Stomach (tissue), 9 donors: ENCODE results near the gene TYRO3. TPM values are rescaled to one million over a fixed set of nuclear protein-coding genes. Genes with fewer than 3 reads are reported as not detected.

Source experiments
- DNase-seq, 2 donors: peaks; one replicate each; pipeline versions ENCODE4 v3.0.0 to v3.0.0-alpha.2; 2013 to 2019
- H3K27ac ChIP-seq, 5 donors: fragments of 200-600 bp in 4 of 5; sonication (generic) in 4 of 5; one replicate each; pipeline ENCODE4 v1.5.1; 2013 to 2019; ENCODE audit warnings: mild to moderate bottlenecking in 1 of 5, moderate library complexity in 1 of 5
- H3K27me3 ChIP-seq, 3 donors: fragments of 200-600 bp; sonication (generic); one replicate each; pipeline ENCODE4 v1.5.1; 2017 to 2019; ENCODE audit warnings: mixed run types in 1 of 3
- H3K36me3 ChIP-seq, 4 donors: fragments of 200-600 bp; sonication (generic); 1 replicate in 3 of 4; 2 replicates in 1 of 4; pipeline ENCODE4 v1.5.1; 2016 to 2019
- H3K4me1 ChIP-seq, 4 donors: fragments of 200-600 bp; sonication (generic); one replicate each; pipeline ENCODE4 v1.5.1; 2016 to 2019
- H3K4me3 ChIP-seq, 4 donors: fragments of 200-600 bp; sonication (generic) in 3 of 4; one replicate each; pipeline ENCODE4 v1.5.1; 2016 to 2019; ENCODE audit warnings: mild to moderate bottlenecking in 1 of 4
- H3K9me3 ChIP-seq, 4 donors: fragments of 200-600 bp; sonication (generic); one replicate each; pipeline ENCODE4 v1.5.1; 2016 to 2019
- CTCF ChIP-seq, 7 experiments: fragments of 450-650 bp in 4 of 7; fragments of 200-600 bp in 3 of 7; sonication (generic) in 3 of 7; IDR thresholded peaks; one replicate each; pipeline ENCODE4 v1.5.1; 2016 to 2019; ENCODE audit warnings: antibody characterized with exemption in 7 of 7, control low read depth in 2 of 7, mild to moderate bottlenecking in 1 of 7
- EP300 ChIP-seq: sonication (generic); formaldehyde crosslinking; IDR thresholded peaks from one replicate; pipeline ENCODE4 v1.6.1; 2017; ENCODE audit warnings: antibody characterized with exemption
- POLR2A ChIP-seq, 4 donors: fragments of 450-650 bp; IDR thresholded peaks; one replicate each; pipeline ENCODE4 v1.6.1; 2016; ENCODE audit warnings: antibody characterized with exemption in 4 of 4, control low read depth in 2 of 4, mild to moderate bottlenecking in 1 of 4, moderate library complexity in 1 of 4
- POLR2AphosphoS5 ChIP-seq, 3 donors: sonication (generic); formaldehyde crosslinking; IDR thresholded peaks; one replicate each; pipeline ENCODE4 v1.6.1; 2016; ENCODE audit warnings: antibody characterized with exemption in 3 of 3
- WGBS, 5 donors: extraction: QIAGEN DNeasy Blood & Tissue Kit in 3 of 5; methylation state at CpG; one replicate each; pipeline versions ENCODE4 v1.1.5 to v1.1.7; 2013 to 2018; 5-methylcytosine and 5-hydroxymethylcytosine counted together
- intact Hi-C: fragments of 100-400 bp; cut with DNase I; formaldehyde crosslinking; loops from one replicate; pipeline ENCODE4 v1.15.1; 2023; ENCODE audit warnings: low total_unique reads
- polyA plus RNA-seq, 3 donors: library from polyadenylated mRNA; stranded (reverse); fragments of 200-250 nt; gene quantifications; one replicate each; pipeline ENCODE4 v1.2.3, GENCODE V29; 2013
- total RNA-seq, 5 donors: library from RNA; depleted of rRNA; stranded (reverse); fragments of >200 nt; gene quantifications; one replicate each; pipeline versions ENCODE4 v1.1.0 to v1.2.3, GENCODE V29; 2014 to 2016
- donor health status: healthy with polysubstance abuse.
- donor health status: Bipolar disorder and iron deficiency.
- donor health status: healthy.

The TYRO3 gene
- total and polyA plus RNA-seq, 8 donors: 0.89 to 16.9 (median 6.6) TPM

- Histone ChIP-seq H3K27ac (no peak overlapping the region), H3K36me3 (no peaks in the 10 kb centered on the region), H3K9me3 (no peaks in the 10 kb centered on the region), H3K4me3 (no peak overlapping the region), H3K4me1 (peaks cover 11 to 24% (median 16%) of the 10 kb centered on the region in 4 donors), H3K27me3 (peaks cover 0 to 2% (median 0%) of the 10 kb centered on the region in 3 donors)
- 86 to 92% (median 91%) methylated on average over 5 of the region's 5 CpGs for WGBS, 5 donors
- intact Hi-C loops: no loop called here
- no peak for TF ChIP-seq EP300
- TF ChIP-seq POLR2A (IDR thresholded peaks at IDR 0.05): no peak
- TF ChIP-seq CTCF (IDR thresholded peaks at IDR 0.05): no peak
- TF ChIP-seq POLR2AphosphoS5 (IDR thresholded peaks at IDR 0.05): no peak
- no peak for DNase-seq
Measured at GRCh38 chr15:41554343-41554742, 4.7 kb upstream of the TYRO3 start.

- Histone ChIP-seq H3K27ac (no peak overlapping the region), H3K4me1 (peaks cover 17 to 30% (median 22%) of the 10 kb centered on the region in 4 donors), H3K36me3 (no peaks in the 10 kb centered on the region), H3K9me3 (no peaks in the 10 kb centered on the region), H3K27me3 (peaks cover 0 to 8% (median 0%) of the 10 kb centered on the region in 3 donors), H3K4me3 (no peak overlapping the region)
- WGBS, 5 donors: 79 to 85% (median 81%) methylated on average over 3 of the region's 3 CpGs
- intact Hi-C loops: no loop called here
- TF ChIP-seq POLR2AphosphoS5 (IDR thresholded peaks at IDR 0.05): no peak
- TF ChIP-seq EP300: no peak
- no peak for TF ChIP-seq CTCF (IDR thresholded peaks at IDR 0.05)
- no peak for TF ChIP-seq POLR2A (IDR thresholded peaks at IDR 0.05)
- no peak for DNase-seq
Measured at GRCh38 chr15:41554915-41555314, 4.1 kb upstream of the TYRO3 start.

- no peak overlapping the region for H3K27ac ChIP-seq
- 81 to 90% (median 88%) methylated on average over 5 of the region's 5 CpGs for WGBS, 5 donors
- no peak for DNase-seq
- no peak overlapping the region for H3K4me3 ChIP-seq
- peaks cover 0 to 13% (median 0%) of the 10 kb centered on the region in 3 donors for H3K27me3 ChIP-seq
- H3K36me3 ChIP-seq: no peaks in the 10 kb centered on the region
- no peaks in the 10 kb centered on the region for H3K9me3 ChIP-seq
- no peak for TF ChIP-seq POLR2A (IDR thresholded peaks at IDR 0.05)
- TF ChIP-seq EP300: no peak
- no peak for TF ChIP-seq CTCF (IDR thresholded peaks at IDR 0.05)
- no peak for TF ChIP-seq POLR2AphosphoS5 (IDR thresholded peaks at IDR 0.05)
- H3K4me1 ChIP-seq: peaks cover 21 to 36% (median 33%) of the 10 kb centered on the region in 4 donors
- intact Hi-C loops: no loop called here
Measured at GRCh38 chr15:41556677-41557076, 2.3 kb upstream of the TYRO3 start.

- H3K27ac ChIP-seq: peak overlapping the region; percentile 32 to 82 (median 50)
- 11 to 22% (median 13%) methylated on average over 7 of the region's 7 CpGs for WGBS, 5 donors
- no peak for TF ChIP-seq POLR2AphosphoS5 (IDR thresholded peaks at IDR 0.05)
- TF ChIP-seq EP300: no peak
- TF ChIP-seq POLR2A (IDR thresholded peaks at IDR 0.05): no peak
- TF ChIP-seq CTCF (IDR thresholded peaks at IDR 0.05): peak in 5 of 7 experiments; percentile 55 to 80 (median 74)
- H3K9me3 ChIP-seq: no peaks in the 10 kb centered on the region
- peak; percentile 69 to 92 for DNase-seq
- intact Hi-C loops: no loop called here
- H3K4me1 ChIP-seq: peaks cover 21 to 43% (median 35%) of the 10 kb centered on the region in 4 donors
- no peaks in the 10 kb centered on the region for H3K36me3 ChIP-seq
- peak overlapping the region; percentile 73 to 87 (median 74) for H3K4me3 ChIP-seq
- peaks cover 0 to 13% (median 0%) of the 10 kb centered on the region in 3 donors for H3K27me3 ChIP-seq
Measured at GRCh38 chr15:41557673-41558399, 1.2 kb upstream of the TYRO3 start.
